Glutamatergic neuron (in vitro differentiated cells): ENCODE measurements around the gene SEMA4G. TPM values are rescaled to one million over a fixed set of nuclear protein-coding genes. Genes with fewer than 3 reads are reported as not detected.

ENCODE experiments used
- DNase-seq: peaks from one replicate; pipeline ENCODE4 v3.0.0; 2022
- H3K27ac Mint-ChIP-seq: one replicate; pipeline ENCODE4 v1.8.0; 2020; ENCODE audit warnings: mild to moderate bottlenecking, mixed read lengths, inconsistent platforms; ENCODE audit not compliant: unreplicated experiment
- H3K27me3 Mint-ChIP-seq: one replicate; pipeline ENCODE4 v1.8.0; 2020; ENCODE audit warnings: mild to moderate bottlenecking, moderate library complexity, mixed read lengths, inconsistent platforms; ENCODE audit not compliant: unreplicated experiment
- H3K36me3 Mint-ChIP-seq: one replicate; pipeline ENCODE4 v1.8.0; 2020; ENCODE audit warnings: mild to moderate bottlenecking, mixed read lengths, inconsistent platforms; ENCODE audit not compliant: unreplicated experiment
- H3K4me1 Mint-ChIP-seq: one replicate; pipeline ENCODE4 v1.8.0; 2020; ENCODE audit warnings: mild to moderate bottlenecking, low read depth, mixed read lengths, inconsistent platforms; ENCODE audit not compliant: unreplicated experiment
- H3K4me3 Mint-ChIP-seq: one replicate; pipeline ENCODE4 v1.8.0; 2020; ENCODE audit warnings: mild to moderate bottlenecking, mixed read lengths, inconsistent platforms; ENCODE audit not compliant: unreplicated experiment
- H3K9me3 Mint-ChIP-seq: one replicate; pipeline ENCODE4 v1.8.0; 2020; ENCODE audit warnings: mild to moderate bottlenecking, moderate library complexity, mixed read lengths, inconsistent platforms; ENCODE audit not compliant: unreplicated experiment
- total RNA-seq: library from RNA; stranded (reverse); fragmentation: NEBNext Ultra II Directional; extraction: Animal tissue kit (Norgen Biotek cat#: 25700); gene quantifications from one replicate; pipeline ENCODE4 v1.2.1, GENCODE V29; 2021; ENCODE audit not compliant: unreplicated experiment
- TF ChIP-seq, protein P1 (sequence below): fragments of 200-600 bp; sonication (generic); IDR thresholded peaks from one replicate; pipeline ENCODE4 v1.5.0; 2021; ENCODE audit not compliant: partially characterized antibody, unreplicated experiment

Gene SEMA4G
- total RNA-seq, 1 donor from 2014 or later = 46.9 TPM

DNA sequence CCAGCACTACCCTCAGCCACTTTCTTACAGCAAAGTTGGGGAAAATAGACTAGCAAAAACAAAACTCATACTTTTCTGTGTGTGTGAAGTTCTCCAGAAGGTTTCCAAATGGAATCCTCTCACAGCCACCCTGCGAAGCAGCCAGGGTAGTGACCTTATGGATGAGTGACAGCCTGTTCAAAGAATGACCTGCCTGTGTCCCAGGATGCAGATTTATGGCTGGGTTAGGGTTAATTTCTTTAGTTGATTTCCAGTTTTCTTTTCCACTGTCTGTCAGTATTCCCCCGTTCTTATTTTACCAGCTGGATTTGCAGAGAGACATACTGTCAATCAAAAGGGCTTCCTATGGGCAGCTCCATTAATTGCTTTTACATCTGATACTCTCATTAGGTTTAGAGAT, 2.4 kb upstream of the SEMA4G start:
- H3K27me3 Mint-ChIP-seq = peaks cover 5% of the 10 kb centered on the region
- DNase-seq = no peak
- TF ChIP-seq, protein P1, sequence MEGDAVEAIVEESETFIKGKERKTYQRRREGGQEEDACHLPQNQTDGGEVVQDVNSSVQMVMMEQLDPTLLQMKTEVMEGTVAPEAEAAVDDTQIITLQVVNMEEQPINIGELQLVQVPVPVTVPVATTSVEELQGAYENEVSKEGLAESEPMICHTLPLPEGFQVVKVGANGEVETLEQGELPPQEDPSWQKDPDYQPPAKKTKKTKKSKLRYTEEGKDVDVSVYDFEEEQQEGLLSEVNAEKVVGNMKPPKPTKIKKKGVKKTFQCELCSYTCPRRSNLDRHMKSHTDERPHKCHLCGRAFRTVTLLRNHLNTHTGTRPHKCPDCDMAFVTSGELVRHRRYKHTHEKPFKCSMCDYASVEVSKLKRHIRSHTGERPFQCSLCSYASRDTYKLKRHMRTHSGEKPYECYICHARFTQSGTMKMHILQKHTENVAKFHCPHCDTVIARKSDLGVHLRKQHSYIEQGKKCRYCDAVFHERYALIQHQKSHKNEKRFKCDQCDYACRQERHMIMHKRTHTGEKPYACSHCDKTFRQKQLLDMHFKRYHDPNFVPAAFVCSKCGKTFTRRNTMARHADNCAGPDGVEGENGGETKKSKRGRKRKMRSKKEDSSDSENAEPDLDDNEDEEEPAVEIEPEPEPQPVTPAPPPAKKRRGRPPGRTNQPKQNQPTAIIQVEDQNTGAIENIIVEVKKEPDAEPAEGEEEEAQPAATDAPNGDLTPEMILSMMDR = no peak

DNA sequence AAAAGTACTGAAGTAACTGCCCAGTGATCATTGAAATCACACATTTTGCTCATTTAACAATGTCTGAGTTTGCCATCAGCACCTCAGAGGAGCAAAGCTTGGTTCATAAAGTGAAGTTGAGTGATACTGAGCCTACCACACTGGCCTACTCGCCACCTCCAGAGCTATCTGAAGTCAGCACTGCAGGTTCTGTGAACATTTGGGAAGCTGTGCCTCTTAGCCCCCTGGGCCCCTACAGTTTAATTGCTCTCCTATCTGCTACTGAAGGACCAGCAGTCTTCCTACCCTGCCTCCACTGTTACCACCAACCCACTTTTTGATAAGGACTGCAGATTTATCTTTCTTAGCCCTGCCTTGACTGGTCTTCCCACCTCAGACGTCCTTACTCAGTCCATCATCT, 2.0 kb upstream of the SEMA4G start:
- H3K9me3 Mint-ChIP-seq = peaks cover 8% of the 10 kb centered on the region
- peaks cover 13% of the 10 kb centered on the region for H3K4me1 Mint-ChIP-seq
- H3K4me3 Mint-ChIP-seq = no peak overlapping the region
- DNase-seq = no peak
- H3K27ac Mint-ChIP-seq = no peak overlapping the region
- TF ChIP-seq, protein P1 = no peak
- peaks cover 5% of the 10 kb centered on the region for H3K27me3 Mint-ChIP-seq
- H3K36me3 Mint-ChIP-seq = no peaks in the 10 kb centered on the region

More for the DNA sequence above, 2.4 kb upstream of the SEMA4G start:
- no peak overlapping the region for H3K4me3 Mint-ChIP-seq
- H3K9me3 Mint-ChIP-seq = peaks cover 8% of the 10 kb centered on the region
- no peaks in the 10 kb centered on the region for H3K36me3 Mint-ChIP-seq
- peaks cover 13% of the 10 kb centered on the region for H3K4me1 Mint-ChIP-seq
- H3K27ac Mint-ChIP-seq = no peak overlapping the region

DNA sequence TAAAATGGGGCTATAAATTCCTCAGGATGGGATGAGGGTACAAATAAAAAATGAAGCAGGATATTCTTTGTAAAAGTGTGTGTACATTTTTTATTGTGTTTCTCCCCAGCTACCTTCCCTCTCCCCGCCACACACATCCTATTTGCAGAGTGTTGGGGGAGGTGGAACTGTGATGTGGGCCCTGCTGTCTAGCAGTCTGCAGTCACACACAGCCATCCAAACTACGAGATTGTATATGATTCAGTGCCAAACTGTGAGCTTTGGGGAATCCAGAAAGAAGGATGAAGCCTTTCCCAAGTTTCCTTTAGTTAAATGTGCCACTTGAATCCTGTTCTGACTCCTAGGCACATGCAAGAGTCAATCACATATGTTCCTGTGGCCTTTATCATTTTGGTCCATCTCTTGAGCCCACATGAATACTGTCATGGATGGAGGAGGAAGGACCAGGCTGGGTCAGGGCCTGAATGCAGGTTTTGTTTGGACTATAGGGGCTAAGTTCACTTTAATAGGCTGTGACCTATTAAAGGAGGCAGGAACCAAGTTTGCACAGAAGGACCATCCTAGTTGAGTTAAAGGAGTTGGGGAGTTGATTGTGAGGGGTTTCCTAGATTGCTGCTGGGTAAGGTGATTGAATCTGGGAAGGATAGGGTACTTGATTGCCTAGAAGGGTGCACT, 1.1 kb upstream of the SEMA4G start:
- peak overlapping the region; percentile 77 for H3K27ac Mint-ChIP-seq
- peaks cover 8% of the 10 kb centered on the region for H3K27me3 Mint-ChIP-seq
- no peaks in the 10 kb centered on the region for H3K36me3 Mint-ChIP-seq
- peak overlapping the region; percentile 72 for H3K4me3 Mint-ChIP-seq
- no peak for DNase-seq
- H3K9me3 Mint-ChIP-seq = peaks cover 8% of the 10 kb centered on the region
- peaks cover 13% of the 10 kb centered on the region for H3K4me1 Mint-ChIP-seq
- TF ChIP-seq, protein P1 = no peak

DNA sequence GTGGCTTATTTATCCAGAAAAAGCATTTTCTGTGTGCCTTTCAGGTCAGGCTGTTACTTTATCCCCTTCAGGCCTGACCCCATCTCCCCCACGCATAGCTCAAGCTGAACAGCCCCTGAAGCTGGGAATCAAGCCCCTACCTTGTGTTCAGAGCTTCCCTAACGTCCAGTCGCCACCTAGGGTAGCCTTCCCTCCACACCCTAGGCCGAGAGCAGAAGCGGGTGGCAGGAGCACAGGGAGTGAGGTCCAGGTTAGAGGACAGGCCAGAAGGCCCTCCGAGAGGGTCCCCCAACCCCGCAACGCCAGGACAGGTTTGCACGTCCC, 479 bp upstream of the SEMA4G start:
- no peaks in the 10 kb centered on the region for H3K36me3 Mint-ChIP-seq
- TF ChIP-seq, protein P1 = no peak
- H3K4me1 Mint-ChIP-seq = peaks cover 13% of the 10 kb centered on the region
- peak overlapping the region; percentile 72 for H3K4me3 Mint-ChIP-seq
- H3K9me3 Mint-ChIP-seq = peaks cover 8% of the 10 kb centered on the region
- no peak for DNase-seq
- peaks cover 8% of the 10 kb centered on the region for H3K27me3 Mint-ChIP-seq
- H3K27ac Mint-ChIP-seq = peak overlapping the region; percentile 62

DNA sequence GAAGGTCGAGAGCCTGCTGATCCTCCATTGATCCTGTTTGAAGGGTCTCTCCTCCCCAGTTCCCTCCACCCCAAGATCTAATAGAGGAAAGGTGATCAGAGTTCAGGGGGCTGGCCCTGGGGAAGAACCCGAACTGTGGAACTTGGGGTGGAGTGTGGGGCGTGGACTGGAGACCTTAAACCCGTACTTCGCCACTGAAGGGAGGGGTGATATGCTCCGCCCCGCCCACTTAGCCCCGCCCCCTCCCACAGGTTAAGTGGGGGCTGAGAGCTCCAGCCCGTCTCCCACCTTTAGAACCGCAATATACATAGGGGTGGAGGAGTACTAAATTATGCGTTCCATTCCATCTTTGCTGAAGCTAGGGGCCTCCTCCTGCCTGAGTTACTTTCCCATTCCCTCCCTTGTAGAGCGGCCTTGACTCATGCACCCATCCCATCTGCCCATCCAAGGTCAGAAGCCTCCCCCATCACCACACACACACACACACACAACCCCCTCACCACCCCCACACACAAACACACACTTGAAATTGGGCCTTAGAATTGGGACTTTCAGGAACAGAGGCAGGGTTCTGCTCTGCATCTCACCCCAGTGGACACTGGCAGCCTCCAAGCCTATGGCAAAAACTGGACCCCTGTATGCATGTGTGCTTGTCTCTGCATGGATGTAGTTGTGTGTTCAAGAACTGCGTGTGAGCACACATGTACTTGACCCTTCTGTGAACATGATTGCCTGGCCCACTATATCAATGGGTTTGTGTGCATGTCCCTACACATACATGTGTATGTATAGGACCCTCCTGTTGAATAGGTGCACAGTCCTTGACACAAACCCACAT, 991 bp downstream of the SEMA4G start:
- Mint-ChIP-seq H3K27ac (no peak overlapping the region), H3K4me3 (peak overlapping the region; percentile 86), H3K4me1 (peaks cover 13% of the 10 kb centered on the region), H3K27me3 (peaks cover 8% of the 10 kb centered on the region), H3K36me3 (no peaks in the 10 kb centered on the region), H3K9me3 (peaks cover 8% of the 10 kb centered on the region)
- TF ChIP-seq, protein P1 = no peak
- DNase-seq = peak; percentile 32
